Transverse colon (tissue), 4 donors: ENCODE data around the gene SERINC5. TPM values are rescaled to one million over a fixed set of nuclear protein-coding genes. Genes with fewer than 3 reads are reported as not detected.
A peak's percentile ranks its signal among the peaks of the same experiment; 100 is the strongest.

Experiments
- DNase-seq: peaks from one replicate; pipeline ENCODE4 v3.0.0-alpha.2; 2019
- H3K27ac ChIP-seq, 4 donors: fragments of 200-600 bp; sonication (generic); 2 replicates each; pipeline ENCODE4 v1.5.1; 2016 to 2018; ENCODE audit warnings: inconsistent platforms in 4 of 4
- H3K27me3 ChIP-seq: fragments of 200-600 bp; sonication (generic); 2 replicates; pipeline ENCODE4 v1.5.1; 2017; ENCODE audit warnings: inconsistent platforms
- H3K36me3 ChIP-seq, 4 donors: fragments of 200-600 bp; sonication (generic); 2 replicates each; pipeline ENCODE4 v1.5.1; 2017 to 2019; ENCODE audit warnings: inconsistent platforms in 4 of 4
- H3K4me1 ChIP-seq, 4 donors: fragments of 200-600 bp; sonication (generic); 2 replicates each; pipeline ENCODE4 v1.5.1; 2017 to 2020; ENCODE audit warnings: inconsistent platforms in 4 of 4
- H3K4me3 ChIP-seq, 4 donors: fragments of 200-600 bp; sonication (generic); 1 replicate in 1 of 4; 2 replicates in 3 of 4; pipeline versions ENCODE4 v1.5.1 to v1.6.1; 2017 to 2019; ENCODE audit warnings: inconsistent platforms in 4 of 4
- H3K9me3 ChIP-seq, 2 donors: fragments of 200-600 bp; sonication (generic); 2 replicates each; pipeline ENCODE4 v1.5.1; 2017 to 2019; ENCODE audit warnings: inconsistent platforms in 2 of 2
- CTCF ChIP-seq, 5 experiments: fragments of 200-600 bp in 3 of 5; fragments of 450-650 bp in 2 of 5; sonication (generic) in 3 of 5; IDR thresholded peaks; 1 replicate in 2 of 5; 2 replicates in 3 of 5; pipeline ENCODE4 v1.5.1; 2016 to 2017; ENCODE audit warnings: antibody characterized with exemption in 5 of 5, inconsistent platforms in 3 of 5, mild to moderate bottlenecking in 2 of 5, moderate library complexity in 1 of 5
- EP300 ChIP-seq: sonication (generic); formaldehyde crosslinking; IDR thresholded peaks from one replicate; pipeline ENCODE4 v1.6.1; 2017; ENCODE audit warnings: antibody characterized with exemption, low read depth
- POLR2A ChIP-seq: fragments of 450-650 bp; IDR thresholded peaks from one replicate; pipeline ENCODE4 v1.6.1; 2016; ENCODE audit warnings: antibody characterized with exemption, mild to moderate bottlenecking, moderate library complexity
- POLR2AphosphoS5 ChIP-seq, 3 donors: sonication (generic); formaldehyde crosslinking; IDR thresholded peaks; one replicate each; pipeline ENCODE4 v1.6.1; 2016; ENCODE audit warnings: antibody characterized with exemption in 3 of 3
- WGBS, 2 donors: methylation state at CpG; one replicate each; pipeline ENCODE4 v1.1.5; 2018; ENCODE audit warnings: low coverage in 1 of 2; 5-methylcytosine and 5-hydroxymethylcytosine counted together
- in situ Hi-C, 4 donors: fragments of 200-750 bp; cut with MboI; loops; one replicate each; pipeline versions ENCODE4 v1.15.0 to v1.15.1; 2017; ENCODE audit warnings: low sequenced_read_pairs in 3 of 4, low pct_ligation_motif_present in 1 of 4, low pct_unique_long_range_greater_than_20kb in 1 of 4
- intact Hi-C: fragments of 100-400 bp; cut with DNase I; formaldehyde crosslinking; loops from one replicate; pipeline ENCODE4 v1.15.1; 2023; ENCODE audit warnings: low total_unique reads
- total RNA-seq, 4 donors: library from RNA; depleted of rRNA; stranded (reverse); fragments of >200 nt; gene quantifications; one replicate each; pipeline ENCODE4 v1.1.0, GENCODE V29; 2016

SERINC5 gene
- total RNA-seq, 4 donors from 2014 or later: 40.6 to 90.4 (median 79.6) TPM

GRCh38 chr5:80193401-80193800, 62.4 kb downstream of the SERINC5 start:
- in situ Hi-C loops (no loop called here), intact Hi-C loops (no loop called here)
- Histone ChIP-seq H3K36me3 (no peaks in the 10 kb centered on the region), H3K9me3 (no peaks in the 10 kb centered on the region), H3K4me3 (no peak overlapping the region), H3K27me3 (no peaks in the 10 kb centered on the region), H3K27ac (peak overlapping the region; percentile 31 to 69 (median 54)), H3K4me1 (peaks cover 17 to 52% (median 33%) of the 10 kb centered on the region in 4 donors)
- TF ChIP-seq CTCF (IDR thresholded peaks at IDR 0.05) (no peak), EP300 (no peak), POLR2A (no peak), POLR2AphosphoS5 (IDR thresholded peaks at IDR 0.05) (no peak)
- 44 to 54% methylated on average over 7 of the region's 7 CpGs for WGBS, 2 donors
- DNase-seq: no peak

GRCh38 chr5:80192507-80193241, 63.2 kb downstream of the SERINC5 start:
- H3K27ac ChIP-seq: peak overlapping the region; percentile 31 to 69 (median 54)
- no peaks in the 10 kb centered on the region for H3K9me3 ChIP-seq
- in situ Hi-C loops (no loop called here), intact Hi-C loops (no loop called here)
- H3K27me3 ChIP-seq: no peaks in the 10 kb centered on the region
- TF ChIP-seq EP300: no peak
- no peak for TF ChIP-seq POLR2AphosphoS5 (IDR thresholded peaks at IDR 0.05)
- TF ChIP-seq POLR2A: no peak
- no peak for TF ChIP-seq CTCF (IDR thresholded peaks at IDR 0.05)
- no peak for DNase-seq
- 57 to 63% methylated on average over 11 of the region's 11 CpGs for WGBS, 2 donors
- H3K4me3 ChIP-seq: no peak overlapping the region
- no peaks in the 10 kb centered on the region for H3K36me3 ChIP-seq
- H3K4me1 ChIP-seq: peaks cover 17 to 55% (median 34%) of the 10 kb centered on the region in 4 donors

- Histone ChIP-seq H3K9me3 (no peaks in the 10 kb centered on the region), H3K36me3 (no peaks in the 10 kb centered on the region), H3K27ac (peak overlapping the region; percentile 31 to 69 (median 54)), H3K4me1 (peaks cover 17 to 62% (median 41%) of the 10 kb centered on the region in 4 donors), H3K27me3 (no peaks in the 10 kb centered on the region), H3K4me3 (no peak overlapping the region)
- in situ Hi-C loops (no loop called here), intact Hi-C loops (no loop called here)
- WGBS, 2 donors: 48 to 80% methylated on average over 1 to 4 of the region's 4 CpGs
- TF ChIP-seq EP300: no peak
- no peak for TF ChIP-seq POLR2AphosphoS5 (IDR thresholded peaks at IDR 0.05)
- TF ChIP-seq POLR2A: no peak
- no peak for TF ChIP-seq CTCF (IDR thresholded peaks at IDR 0.05)
- peak; percentile 24 for DNase-seq
These were observed 63.9 kb downstream of the SERINC5 start for GRCh38 chr5:80191991-80192398.

- Histone ChIP-seq H3K27ac (peak overlapping the region; percentile 32 to 69 (median 54)), H3K4me3 (no peak overlapping the region), H3K4me1 (peaks cover 17 to 68% (median 46%) of the 10 kb centered on the region in 4 donors), H3K36me3 (no peaks in the 10 kb centered on the region), H3K27me3 (no peaks in the 10 kb centered on the region), H3K9me3 (no peaks in the 10 kb centered on the region)
- DNase-seq: no peak
- intact Hi-C loops: no loop called here
- WGBS, 2 donors: 81 to 83% methylated on average over 1 to 4 of the region's 4 CpGs
- TF ChIP-seq CTCF (IDR thresholded peaks at IDR 0.05): no peak
- TF ChIP-seq POLR2A: no peak
- in situ Hi-C loops: no loop called here
These were observed 64.5 kb downstream of the SERINC5 start for GRCh38 chr5:80191397-80191796.
